ENCODE measurements around the gene RHBDD1.

Gene RHBDD1

GRCh38 chr2:226835796-226836547, at the start of gene RHBDD1:
Gene RHBDD1, plus strand, starts transcription at chr2:226836054. Its CDS starts 28,640 bp downstream, at chr2:226864694.
- DNase-seq, result peak; percentile 94

GRCh38 chr2:226788064-226788463, 47.8 kb upstream of the RHBDD1 start:
- DNase-seq, result no peak

GRCh38 chr2:226788881-226789490, 46.9 kb upstream of the RHBDD1 start:
- no peak for DNase-seq

- no peak for DNase-seq
These were observed 45.8 kb upstream of the RHBDD1 start for GRCh38 chr2:226790011-226790410.

GRCh38 chr2:226790431-226790830, 45.4 kb upstream of the RHBDD1 start:
- DNase-seq, result no peak

GRCh38 chr2:226791056-226791486, 44.8 kb upstream of the RHBDD1 start:
- DNase-seq, result peak; percentile 68

- DNase-seq, result peak; percentile 82
These were observed 44.3 kb upstream of the RHBDD1 start for GRCh38 chr2:226791487-226792081.

- no peak for DNase-seq
These were observed 43.5 kb upstream of the RHBDD1 start for GRCh38 chr2:226792155-226792881.

GRCh38 chr2:226793646-226794045, 42.2 kb upstream of the RHBDD1 start:
- DNase-seq, result no peak

- no peak for DNase-seq
These were observed 41.6 kb upstream of the RHBDD1 start for GRCh38 chr2:226794196-226794661.

- DNase-seq, result no peak
These were observed 41.1 kb upstream of the RHBDD1 start for GRCh38 chr2:226794751-226795171.

- no peak for DNase-seq
These were observed 40.4 kb upstream of the RHBDD1 start for GRCh38 chr2:226795281-226796011.

- DNase-seq, result no peak
These were observed 39.6 kb upstream of the RHBDD1 start for GRCh38 chr2:226796012-226796839.

GRCh38 chr2:226796840-226797288, 39.0 kb upstream of the RHBDD1 start:
- DNase-seq, result no peak

GRCh38 chr2:226797289-226797988, 38.4 kb upstream of the RHBDD1 start:
- DNase-seq, result no peak

- no peak for DNase-seq
These were observed 37.8 kb upstream of the RHBDD1 start for GRCh38 chr2:226797989-226798421.

GRCh38 chr2:226798422-226799210, 37.2 kb upstream of the RHBDD1 start:
- no peak for DNase-seq

- DNase-seq, result peak; percentile 63
These were observed 36.5 kb upstream of the RHBDD1 start, which contains the start of gene IRS1 for GRCh38 chr2:226799211-226799975. Gene IRS1, minus strand, starts transcription at chr2:226799820. Its CDS starts 1,082 bp downstream, at chr2:226798738.

Measured in NCI-H146 (cell line).